GM12865 (cell line): ENCODE results near the gene MPO.

ENCODE experiments used
- DNase-seq: peaks from one replicate; pipeline ENCODE4 v3.0.0; 2010; ENCODE audit warnings: low read depth
- H3K4me3 ChIP-seq: 2 replicates; pipeline ENCODE4 v1.5.1; 2011; ENCODE audit warnings: mild to moderate bottlenecking, low read depth, low read length, control low read depth
- CTCF ChIP-seq: IDR thresholded peaks from 2 replicates; pipeline ENCODE4 v1.5.1; 2011; ENCODE audit warnings: low read length, control low read depth, low read depth, inconsistent platforms; ENCODE audit not compliant: insufficient read depth; ENCODE audit errors: missing control alignments

MPO gene

DNA sequence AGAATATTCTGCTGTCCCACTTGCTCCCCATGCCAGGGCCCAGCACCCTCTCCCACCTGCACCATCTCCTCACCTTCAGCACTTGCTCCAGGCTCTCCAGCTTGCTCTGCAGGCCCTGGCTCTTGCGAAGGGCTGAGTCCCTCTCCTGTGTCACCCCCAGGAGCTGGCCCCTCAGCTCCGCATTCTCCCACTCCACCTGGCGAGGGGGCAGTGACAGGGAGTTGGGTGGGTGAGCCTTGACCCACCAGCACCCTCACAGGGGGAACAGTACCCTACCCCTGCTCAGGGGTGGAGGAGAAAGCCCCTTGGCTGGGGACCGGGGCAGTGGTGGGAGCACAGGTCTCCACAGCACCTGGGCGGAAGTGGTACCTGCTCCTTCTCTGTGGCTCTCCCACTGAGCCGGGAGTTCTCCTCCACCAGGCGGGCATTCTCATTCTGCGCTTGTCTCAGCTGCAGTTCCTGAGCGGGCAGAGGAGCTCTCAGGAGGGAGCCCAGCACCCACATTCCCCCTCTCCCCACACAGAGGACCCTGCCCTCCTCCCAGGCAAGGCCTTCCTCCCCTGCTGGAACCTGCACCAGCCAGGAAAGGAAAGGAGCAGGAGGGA is 41.9 kb upstream of the MPO start:
- no peak overlapping the region for H3K4me3 ChIP-seq
- TF ChIP-seq CTCF = no peak
- no peak for DNase-seq

DNA sequence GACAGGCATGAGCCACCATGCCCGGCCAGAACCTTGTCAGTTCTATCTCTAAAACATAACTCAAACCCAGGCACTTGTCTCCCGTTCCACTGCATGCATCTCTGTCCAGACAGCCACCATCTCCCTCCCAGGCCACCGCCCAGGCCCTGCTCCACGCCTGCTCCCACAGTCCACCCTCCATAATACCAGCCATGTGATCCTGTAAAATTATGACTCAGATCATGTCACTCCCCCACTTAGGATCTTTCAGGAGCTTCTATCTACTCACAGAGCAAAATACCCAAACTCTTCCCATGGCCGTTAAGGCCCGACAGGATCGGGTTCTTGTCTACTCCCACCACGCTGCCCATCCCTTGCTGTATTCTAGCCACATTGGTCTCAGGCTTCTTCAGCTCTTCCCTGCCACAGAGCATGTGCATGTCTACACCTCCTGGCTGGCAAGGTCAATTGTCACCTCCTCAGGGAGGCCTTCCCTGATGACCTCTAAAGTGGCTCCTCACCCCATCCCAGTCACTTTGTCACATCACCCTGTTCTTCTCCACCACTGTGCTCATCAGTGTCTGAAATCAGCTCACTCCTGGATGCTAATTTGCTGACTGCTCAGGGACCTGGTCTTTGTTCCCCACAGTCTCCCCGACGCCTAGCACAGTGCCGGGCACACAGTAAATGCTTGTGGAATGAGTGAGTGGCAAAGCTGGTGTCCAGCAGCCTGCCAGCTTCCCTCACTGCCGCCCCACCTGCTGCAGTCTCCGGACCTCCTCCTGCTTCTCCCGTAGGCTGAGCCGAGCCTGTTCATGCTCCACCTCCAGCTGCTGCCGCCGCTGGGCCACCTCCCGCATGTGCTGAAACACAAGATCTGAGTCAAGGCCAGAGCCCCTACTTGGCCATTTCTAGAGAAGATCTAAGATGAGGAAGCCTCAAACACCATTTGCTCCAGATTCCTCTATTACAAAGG is 41.1 kb upstream of the MPO start:
- no peak for TF ChIP-seq CTCF
- H3K4me3 ChIP-seq = no peak overlapping the region
- no peak for DNase-seq

DNA sequence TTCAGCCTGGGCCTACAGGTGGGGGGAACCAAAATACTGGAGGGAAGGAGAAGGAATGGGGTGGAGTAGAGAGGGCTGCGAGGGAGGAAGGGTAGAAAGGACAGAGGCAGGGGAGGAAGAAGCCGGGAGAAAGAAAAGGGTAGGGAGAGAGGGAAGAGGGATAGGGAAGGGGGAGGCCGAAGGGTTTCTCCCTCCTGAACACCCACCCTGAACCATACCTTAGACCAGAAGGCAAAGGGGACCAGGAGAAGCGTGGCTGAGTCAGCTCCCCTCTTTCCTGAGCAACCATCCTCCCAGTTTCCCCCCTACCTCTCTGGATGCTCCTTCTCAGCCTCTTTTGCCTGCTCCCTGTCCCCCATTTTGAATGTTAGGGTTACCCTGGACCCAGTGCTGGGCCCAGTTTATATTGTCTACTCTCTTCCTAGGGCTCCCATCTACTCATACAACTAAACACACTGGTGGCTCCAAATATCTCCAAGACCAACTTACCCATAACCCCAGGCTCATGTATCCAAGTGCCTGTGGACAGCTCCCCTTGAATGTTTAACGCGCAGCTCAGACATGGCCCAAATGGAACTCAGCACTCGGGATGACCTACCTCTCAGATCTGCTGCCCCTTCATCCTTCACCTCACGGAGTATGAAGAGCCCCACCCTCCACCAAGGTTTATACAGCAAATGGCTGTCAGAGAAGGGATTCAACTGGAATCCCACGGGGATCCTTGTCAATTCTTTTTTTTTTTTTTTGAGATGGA is 40.0 kb upstream of the MPO start:
- DNase-seq = no peak
- no peak for TF ChIP-seq CTCF
- H3K4me3 ChIP-seq = no peak overlapping the region

DNA sequence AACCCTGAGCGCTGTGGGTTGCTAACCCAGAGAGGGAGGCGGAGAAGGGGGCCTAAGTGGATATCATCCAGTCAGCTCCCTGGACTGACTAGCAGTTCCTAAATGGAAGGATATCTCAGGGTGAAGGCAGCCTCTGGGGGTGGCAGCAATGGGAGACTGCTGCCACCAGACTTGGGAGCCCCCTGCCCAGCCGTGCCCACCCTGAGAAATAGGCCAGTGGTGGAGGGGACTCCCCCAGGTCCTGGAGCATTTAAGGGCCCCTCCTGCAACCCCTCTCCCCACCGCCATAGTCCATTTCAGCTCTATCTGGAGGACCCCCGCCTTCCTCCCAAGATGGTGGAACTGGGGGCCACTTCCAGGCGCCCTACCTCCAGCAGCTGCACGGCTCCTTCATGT is 39.4 kb upstream of the MPO start:
- H3K4me3 ChIP-seq = no peak overlapping the region
- no peak for DNase-seq
- no peak for TF ChIP-seq CTCF

DNA sequence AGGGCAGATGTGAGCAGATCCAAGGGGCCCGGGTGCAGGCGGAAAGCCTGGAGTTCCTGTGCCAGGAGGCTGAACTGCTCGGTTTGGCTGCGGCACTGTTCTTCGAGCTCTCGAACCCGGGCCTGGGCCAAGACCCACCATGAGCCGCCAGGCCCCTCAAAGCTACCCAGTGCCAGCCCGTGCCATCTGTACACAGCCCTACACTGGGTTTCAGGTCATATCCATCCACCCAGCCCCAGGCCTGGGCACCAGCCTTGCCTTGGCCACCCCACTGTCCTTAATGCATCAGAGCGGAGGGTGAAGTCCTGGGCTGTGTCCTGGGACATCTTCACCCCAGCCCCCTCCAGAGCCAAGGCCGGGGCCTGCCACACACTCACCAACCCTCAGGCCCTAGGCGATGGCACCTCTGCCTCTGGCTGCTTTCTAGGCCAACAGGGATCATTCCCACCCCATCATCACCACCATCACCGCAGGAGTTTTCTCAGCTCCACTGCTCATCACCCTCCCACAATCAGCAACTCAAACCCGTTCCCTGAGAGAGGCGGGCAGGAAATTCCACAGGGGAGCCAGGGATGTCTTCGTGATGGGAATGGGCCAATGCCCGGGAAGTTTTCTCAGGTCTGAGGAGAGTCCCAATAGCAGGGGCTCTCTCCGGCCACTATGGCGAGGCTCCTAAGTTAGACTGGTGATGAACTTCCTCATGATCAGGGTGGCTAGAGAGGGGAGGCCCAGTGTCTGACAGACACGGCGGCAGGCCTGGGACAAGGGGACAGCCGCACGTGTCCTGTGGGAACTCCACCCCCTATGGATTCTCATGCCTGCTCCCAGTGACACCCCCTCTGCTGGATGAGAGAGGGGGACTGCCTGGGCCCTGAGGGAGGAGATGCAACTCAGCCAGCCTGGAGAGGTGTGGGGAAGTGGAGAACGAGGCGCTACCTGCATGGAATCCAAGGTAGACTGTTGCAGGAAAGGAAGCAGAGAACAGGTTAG is 38.7 kb upstream of the MPO start:
- no peak for DNase-seq
- TF ChIP-seq CTCF = no peak
- H3K4me3 ChIP-seq = no peak overlapping the region

DNA sequence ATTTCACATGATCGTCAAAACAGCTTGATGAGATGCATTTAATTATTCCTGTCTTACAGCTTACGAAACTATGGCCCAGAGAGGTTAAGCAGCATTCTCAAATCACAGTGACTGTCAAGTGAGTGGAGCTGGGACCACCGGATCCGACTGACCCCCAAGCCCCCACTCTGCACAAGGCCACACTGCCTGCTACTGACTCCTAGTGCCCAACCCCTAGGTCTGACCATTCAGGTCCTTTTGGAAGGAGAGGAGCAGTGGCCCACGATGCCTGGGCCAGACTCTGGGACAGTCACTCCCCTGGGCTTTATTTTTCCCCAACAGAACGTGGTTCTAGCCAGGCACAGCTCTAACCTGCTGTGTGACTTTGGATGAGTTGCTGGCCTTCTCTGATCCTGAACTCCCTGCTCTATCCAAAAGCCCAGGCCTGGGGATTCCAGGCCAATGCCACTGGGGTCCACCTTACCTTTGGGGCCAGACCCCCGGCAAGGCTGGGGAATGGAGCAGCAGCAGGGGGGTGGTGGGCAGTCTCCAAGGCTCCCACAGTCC is 38.0 kb upstream of the MPO start:
- no peak for DNase-seq
- no peak overlapping the region for H3K4me3 ChIP-seq
- no peak for TF ChIP-seq CTCF
